ENCODE measurements around the gene TEX264.
A peak's percentile ranks its signal among the peaks of the same experiment; 100 is the strongest.
"Not testable (repeated sequence)": the region's sequence is repeated elsewhere in the genome, so short reads cannot be mapped to it uniquely, and the experiment has no call there.

Gene TEX264

DNA sequence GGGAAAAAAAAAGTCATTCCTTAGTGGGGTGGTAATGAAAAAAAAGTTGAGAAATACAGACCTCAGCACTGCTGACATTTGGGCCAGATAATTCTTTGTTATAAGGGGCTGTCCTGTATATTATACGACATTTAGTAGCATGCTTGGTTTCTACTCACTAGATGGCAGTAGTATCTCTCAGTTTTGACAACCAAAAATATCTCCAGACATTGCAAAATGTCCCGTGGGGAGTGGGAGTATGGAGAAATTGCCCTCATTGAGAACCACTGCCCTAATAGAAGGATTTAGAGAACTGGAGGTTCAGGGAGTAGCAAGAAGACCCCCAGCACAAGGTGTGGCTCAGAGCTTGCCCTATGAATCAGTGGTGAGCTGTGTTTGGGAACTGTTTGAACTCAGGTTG lies 28.6 kb upstream of the TEX264 start:
- TF ChIP-seq, protein P1, sequence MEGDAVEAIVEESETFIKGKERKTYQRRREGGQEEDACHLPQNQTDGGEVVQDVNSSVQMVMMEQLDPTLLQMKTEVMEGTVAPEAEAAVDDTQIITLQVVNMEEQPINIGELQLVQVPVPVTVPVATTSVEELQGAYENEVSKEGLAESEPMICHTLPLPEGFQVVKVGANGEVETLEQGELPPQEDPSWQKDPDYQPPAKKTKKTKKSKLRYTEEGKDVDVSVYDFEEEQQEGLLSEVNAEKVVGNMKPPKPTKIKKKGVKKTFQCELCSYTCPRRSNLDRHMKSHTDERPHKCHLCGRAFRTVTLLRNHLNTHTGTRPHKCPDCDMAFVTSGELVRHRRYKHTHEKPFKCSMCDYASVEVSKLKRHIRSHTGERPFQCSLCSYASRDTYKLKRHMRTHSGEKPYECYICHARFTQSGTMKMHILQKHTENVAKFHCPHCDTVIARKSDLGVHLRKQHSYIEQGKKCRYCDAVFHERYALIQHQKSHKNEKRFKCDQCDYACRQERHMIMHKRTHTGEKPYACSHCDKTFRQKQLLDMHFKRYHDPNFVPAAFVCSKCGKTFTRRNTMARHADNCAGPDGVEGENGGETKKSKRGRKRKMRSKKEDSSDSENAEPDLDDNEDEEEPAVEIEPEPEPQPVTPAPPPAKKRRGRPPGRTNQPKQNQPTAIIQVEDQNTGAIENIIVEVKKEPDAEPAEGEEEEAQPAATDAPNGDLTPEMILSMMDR (IDR thresholded peaks at IDR 0.05; ENCODE audit: low read depth, low read length): peak; percentile 25
- peak; percentile 30 to 41 for DNase-seq (ENCODE audit: low read depth in 2 of 2)
- H3K4me3 ChIP-seq (replicated peaks in 1 of 2; ENCODE audit: low read depth in 2 of 2, low read length in 2 of 2): no peak overlapping the region

DNA sequence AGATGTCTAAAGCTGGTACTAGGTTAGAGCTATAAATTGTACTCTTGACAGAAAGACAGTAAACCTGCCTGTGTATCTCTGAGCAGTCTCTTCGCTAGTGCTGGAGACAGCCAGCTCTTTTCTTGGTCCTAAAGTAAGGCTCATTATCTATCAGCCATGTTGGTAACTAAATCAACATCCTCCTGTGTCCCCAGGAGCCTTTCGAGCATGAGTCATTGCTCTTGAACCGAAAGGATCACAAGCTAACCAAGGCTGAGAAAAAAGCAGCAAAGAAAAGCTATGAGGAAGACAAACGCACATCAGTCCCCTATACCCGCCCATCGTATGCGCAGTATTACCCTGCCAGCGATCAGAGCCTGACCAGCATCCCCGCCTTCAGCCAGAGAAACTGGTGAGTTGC lies 25.0 kb upstream of the TEX264 start:
- no peak overlapping the region for H3K4me3 ChIP-seq (replicated peaks in 1 of 2; ENCODE audit: low read depth in 2 of 2, low read length in 2 of 2)
- TF ChIP-seq, protein P1 (IDR thresholded peaks at IDR 0.05; ENCODE audit: low read depth, low read length): no peak
- DNase-seq (ENCODE audit: low read depth in 2 of 2): peak in 1 of 2 donors; percentile 49

DNA sequence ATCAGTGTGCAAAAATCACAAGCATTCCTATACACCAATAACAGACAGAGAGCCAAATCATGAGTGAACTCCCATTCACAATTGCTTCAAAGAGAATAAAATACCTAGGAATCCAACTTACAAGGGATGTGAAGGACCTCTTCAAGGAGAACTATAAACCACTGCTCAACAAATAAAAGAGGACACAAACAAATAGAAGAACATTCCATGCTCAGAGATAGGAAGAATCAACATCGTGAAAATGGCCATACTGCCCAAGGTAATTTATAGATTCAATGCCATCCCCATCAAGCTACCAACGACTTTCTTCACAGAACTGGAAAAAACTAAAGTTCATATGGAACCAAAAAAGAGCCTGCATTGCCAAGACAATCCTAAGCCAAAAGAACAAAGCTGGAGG lies 18.9 kb upstream of the TEX264 start:
- not testable (repeated sequence) for H3K4me3 ChIP-seq (replicated peaks in 1 of 2; ENCODE audit: low read depth in 2 of 2, low read length in 2 of 2); DNase-seq (ENCODE audit: low read depth in 2 of 2)

DNA sequence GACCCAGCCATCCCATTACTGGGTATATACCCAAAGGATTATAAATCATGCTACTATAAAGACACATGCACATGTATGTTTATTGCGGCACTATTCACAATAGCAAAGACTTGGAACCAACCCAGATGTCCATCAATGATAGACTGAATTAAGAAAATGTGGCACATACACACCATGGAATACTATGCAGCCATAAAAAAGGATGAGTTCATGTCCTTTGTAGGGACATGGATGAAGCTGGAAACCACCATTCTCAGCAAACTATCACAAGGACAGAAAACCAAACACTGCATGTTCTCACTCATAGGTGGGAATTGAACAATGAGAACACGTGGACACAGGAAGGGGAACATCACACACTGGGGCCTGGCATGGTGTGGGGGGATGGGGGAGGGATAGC lies 17.6 kb upstream of the TEX264 start:
- not testable (repeated sequence) for H3K4me3 ChIP-seq (replicated peaks in 1 of 2; ENCODE audit: low read depth in 2 of 2, low read length in 2 of 2); DNase-seq (ENCODE audit: low read depth in 2 of 2)

DNA sequence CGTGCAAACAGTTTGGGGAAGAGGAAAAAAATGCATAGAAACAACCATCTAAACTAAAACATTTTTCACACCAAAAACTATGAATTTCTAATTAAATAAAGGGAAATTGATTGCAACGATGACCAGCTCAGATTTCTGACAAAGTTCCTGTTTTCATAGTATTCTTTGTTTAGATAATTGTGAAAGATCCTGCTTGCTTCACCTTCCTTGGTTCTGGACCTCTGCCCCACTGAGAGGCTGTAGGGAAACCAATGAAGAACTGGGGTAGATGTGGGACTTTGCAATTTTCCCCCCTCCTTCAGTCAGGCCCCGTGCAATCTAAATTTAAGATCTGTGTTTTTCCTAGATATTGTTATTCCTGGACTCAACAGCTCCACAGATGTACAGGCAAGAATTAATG lies 13.8 kb upstream of the TEX264 start:
- TF ChIP-seq, protein P1 (IDR thresholded peaks at IDR 0.05; ENCODE audit: low read depth, low read length): no peak
- no peak for DNase-seq (ENCODE audit: low read depth in 2 of 2)
- no peak overlapping the region for H3K4me3 ChIP-seq (replicated peaks in 1 of 2; ENCODE audit: low read depth in 2 of 2, low read length in 2 of 2)

DNA sequence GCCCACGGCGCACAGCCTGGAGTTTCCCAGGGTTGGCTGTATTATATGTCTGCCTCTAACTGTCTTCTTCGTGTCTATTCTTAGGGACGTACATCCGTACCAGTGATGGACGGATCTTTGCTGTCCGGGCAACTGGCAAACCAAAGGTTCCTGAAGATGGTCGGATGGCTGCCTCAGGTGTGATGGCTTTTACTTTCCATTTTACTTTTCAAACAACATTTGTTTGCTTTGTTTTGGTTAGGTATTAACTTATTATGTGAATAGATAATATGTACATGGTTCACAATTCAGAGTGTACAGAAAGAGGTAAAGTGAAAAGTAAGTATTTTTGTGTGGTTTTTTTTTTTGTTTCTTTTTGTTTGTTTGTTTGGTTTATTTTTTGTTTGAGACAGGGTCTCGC lies 11.1 kb upstream of the TEX264 start:
- TF ChIP-seq, protein P1 (IDR thresholded peaks at IDR 0.05; ENCODE audit: low read depth, low read length): no peak
- H3K4me3 ChIP-seq (replicated peaks in 1 of 2; ENCODE audit: low read depth in 2 of 2, low read length in 2 of 2): no peak overlapping the region
- no peak for DNase-seq (ENCODE audit: low read depth in 2 of 2)

DNA sequence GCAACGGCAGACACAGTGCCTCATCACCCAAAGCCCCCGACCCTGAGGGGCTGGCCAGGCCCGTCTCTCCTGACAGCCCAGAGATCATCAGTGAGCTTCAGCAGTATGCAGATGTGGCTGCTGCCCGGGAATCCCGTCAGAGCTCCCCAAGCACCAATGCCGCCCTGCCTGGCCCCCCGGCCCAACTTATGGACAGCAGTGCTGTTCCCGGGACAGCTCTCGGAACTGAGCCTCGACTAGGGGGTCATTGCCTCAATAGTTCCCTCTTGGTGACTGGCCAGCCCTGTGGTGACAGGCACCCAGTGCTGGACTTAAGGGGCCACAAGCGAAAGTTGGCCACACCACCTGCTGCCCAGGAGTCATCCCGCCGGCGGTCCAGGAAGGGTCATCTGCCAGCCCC lies 8.6 kb upstream of the TEX264 start:
- H3K4me3 ChIP-seq (replicated peaks in 1 of 2; ENCODE audit: low read depth in 2 of 2, low read length in 2 of 2): no peak overlapping the region
- TF ChIP-seq, protein P1 (IDR thresholded peaks at IDR 0.05; ENCODE audit: low read depth, low read length): no peak
- DNase-seq (ENCODE audit: low read depth in 2 of 2): no peak

DNA sequence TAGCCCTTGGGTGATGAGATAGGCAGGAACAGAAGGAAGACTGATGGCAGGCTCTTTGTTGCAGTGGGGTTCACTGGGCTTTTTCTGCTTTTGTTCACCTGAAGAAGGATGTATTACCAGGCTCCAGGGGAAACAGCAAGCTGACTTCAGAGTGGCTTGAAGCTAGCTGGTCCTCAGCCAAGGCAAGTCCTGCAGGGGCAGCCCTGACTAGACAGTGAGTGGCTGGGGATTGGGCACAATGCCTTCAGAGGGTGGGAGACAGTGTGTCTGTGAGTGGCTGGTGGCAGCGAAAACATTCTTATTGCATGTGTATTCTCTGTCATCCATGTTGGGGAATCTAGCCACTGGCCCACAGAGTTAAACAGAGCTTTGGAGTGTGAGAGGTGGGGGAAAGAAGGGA lies 2.3 kb upstream of the TEX264 start:
- H3K4me3 ChIP-seq (replicated peaks in 1 of 2; ENCODE audit: low read depth in 2 of 2, low read length in 2 of 2): no peak overlapping the region
- no peak for DNase-seq (ENCODE audit: low read depth in 2 of 2)
- TF ChIP-seq, protein P1 (IDR thresholded peaks at IDR 0.05; ENCODE audit: low read depth, low read length): no peak

Data from cardiac fibroblast (primary cell).